MM.1S (cell line): Measurements from ENCODE around the gene WHRN.

Source experiments
- DNase-seq: peaks from one replicate; pipeline ENCODE4 v3.0.0-alpha.2; 2015
- H2AFZ ChIP-seq: fragments of 300-600 bp; sonication (generic); 2 replicates; pipeline ENCODE4 v1.6.0; 2016; ENCODE audit warnings: antibody characterized with exemption, low read length
- H3F3A ChIP-seq: fragments of 300-600 bp; sonication (generic); 2 replicates; pipeline ENCODE4 v1.6.1; 2016; ENCODE audit warnings: mild to moderate bottlenecking, antibody characterized with exemption, low read length, moderate library complexity, mixed read lengths; ENCODE audit not compliant: insufficient read depth
- H3K27ac ChIP-seq: fragments of 300-600 bp; sonication (generic); 2 replicates; pipeline ENCODE4 v1.5.1; 2016; ENCODE audit warnings: mild to moderate bottlenecking, low read length
- H3K27me3 ChIP-seq: fragments of 300-600 bp; sonication (generic); replicated peaks from 2 replicates; pipeline ENCODE4 v1.6.0; 2016; ENCODE audit warnings: low read length; ENCODE audit not compliant: insufficient read depth
- H3K36me3 ChIP-seq: fragments of 300-600 bp; sonication (generic); replicated peaks from 2 replicates; pipeline ENCODE4 v1.6.1; 2016; ENCODE audit warnings: mild to moderate bottlenecking, low read length, mixed read lengths; ENCODE audit not compliant: insufficient read depth
- H3K4me1 ChIP-seq: fragments of 300-600 bp; sonication (generic); 2 replicates; pipeline ENCODE4 v1.6.1; 2016; ENCODE audit warnings: low read length, mixed read lengths
- H3K4me2 ChIP-seq: fragments of 300-600 bp; sonication (generic); 2 replicates; pipeline ENCODE4 v1.6.0; 2016; ENCODE audit warnings: low read depth, low read length
- H3K4me3 ChIP-seq: fragments of 300-600 bp; sonication (generic); 2 replicates; pipeline ENCODE4 v1.5.1; 2016; ENCODE audit warnings: low read length, mixed read lengths
- H3K79me2 ChIP-seq: fragments of 300-600 bp; sonication (generic); 2 replicates; pipeline ENCODE4 v1.6.1; 2016; ENCODE audit warnings: mixed run types, low read length, mixed read lengths
- H3K9ac ChIP-seq: fragments of 300-600 bp; sonication (generic); 2 replicates; pipeline ENCODE4 v1.6.1; 2016; ENCODE audit warnings: low read length, mixed read lengths
- H3K9me2 ChIP-seq: fragments of 300-600 bp; sonication (generic); replicated peaks from 2 replicates; pipeline ENCODE4 v1.6.1; 2016; ENCODE audit warnings: mild to moderate bottlenecking, low read length, mixed read lengths; ENCODE audit not compliant: insufficient read depth
- H3K9me3 ChIP-seq: fragments of 300-600 bp; sonication (generic); replicated peaks from 2 replicates; pipeline ENCODE4 v1.6.1; 2016; ENCODE audit warnings: mild to moderate bottlenecking, low read length, mixed read lengths; ENCODE audit not compliant: insufficient read depth
- H4K20me1 ChIP-seq: fragments of 300-600 bp; sonication (generic); 2 replicates; pipeline ENCODE4 v1.6.1; 2016; ENCODE audit warnings: mild to moderate bottlenecking, low read length, moderate library complexity, mixed read lengths; ENCODE audit not compliant: insufficient read depth
- CTCF ChIP-seq: fragments of 300-600 bp; sonication (generic); IDR thresholded peaks from 2 replicates; pipeline ENCODE4 v1.5.1; 2016; ENCODE audit warnings: antibody characterized with exemption, low read length, mixed read lengths
- EZH2 ChIP-seq: fragments of 300-600 bp; sonication (generic); optimal IDR thresholded peaks from 2 replicates; pipeline ENCODE3; 2017; ENCODE audit warnings: low read depth, mild to moderate bottlenecking, antibody characterized with exemption, low read length, mixed read lengths
- EZH2phosphoT487 ChIP-seq: fragments of 300-600 bp; sonication (generic); IDR thresholded peaks from 2 replicates; pipeline ENCODE4 v1.6.1; 2018; ENCODE audit warnings: antibody characterized with exemption, low read length

The WHRN gene

GRCh38 chr9:114417511-114417910, 87.8 kb downstream of the WHRN start:
- no peaks in the 10 kb centered on the region for H3K9me3 ChIP-seq
- DNase-seq = no peak
- no peaks in the 10 kb centered on the region for H3K36me3 ChIP-seq
- H3K79me2 ChIP-seq = no peaks in the 10 kb centered on the region
- no peaks in the 10 kb centered on the region for H3F3A ChIP-seq
- no peak overlapping the region for H3K4me2 ChIP-seq
- no peak overlapping the region for H3K4me3 ChIP-seq
- TF ChIP-seq EZH2phosphoT487 = no peak
- TF ChIP-seq CTCF = no peak
- TF ChIP-seq EZH2 = no peak
- H3K27me3 ChIP-seq = no peaks in the 10 kb centered on the region
- no peak overlapping the region for H3K27ac ChIP-seq
- H3K9me2 ChIP-seq = no peaks in the 10 kb centered on the region
- no peaks in the 10 kb centered on the region for H3K4me1 ChIP-seq
- no peaks in the 10 kb centered on the region for H4K20me1 ChIP-seq
- H2AFZ ChIP-seq = no peak overlapping the region
- no peak overlapping the region for H3K9ac ChIP-seq

GRCh38 chr9:114416906-114417305, 88.4 kb downstream of the WHRN start:
- DNase-seq = no peak
- Histone ChIP-seq H3K27ac (no peak overlapping the region), H3K9me3 (no peaks in the 10 kb centered on the region), H3F3A (no peaks in the 10 kb centered on the region), H3K9ac (no peak overlapping the region), H3K79me2 (no peaks in the 10 kb centered on the region), H3K36me3 (no peaks in the 10 kb centered on the region), H3K9me2 (no peaks in the 10 kb centered on the region), H3K4me3 (no peak overlapping the region), H2AFZ (no peak overlapping the region), H3K4me2 (no peak overlapping the region), H3K4me1 (no peaks in the 10 kb centered on the region), H4K20me1 (no peaks in the 10 kb centered on the region), H3K27me3 (no peaks in the 10 kb centered on the region)
- TF ChIP-seq EZH2phosphoT487 (no peak), EZH2 (no peak), CTCF (no peak)

GRCh38 chr9:114416290-114416689, 89.0 kb downstream of the WHRN start:
- H3K27ac ChIP-seq = no peak overlapping the region
- no peaks in the 10 kb centered on the region for H3K9me3 ChIP-seq
- no peaks in the 10 kb centered on the region for H3K27me3 ChIP-seq
- no peaks in the 10 kb centered on the region for H3K9me2 ChIP-seq
- H3K4me2 ChIP-seq = no peak overlapping the region
- H3K4me3 ChIP-seq = no peak overlapping the region
- H3K4me1 ChIP-seq = no peaks in the 10 kb centered on the region
- no peaks in the 10 kb centered on the region for H4K20me1 ChIP-seq
- no peak for TF ChIP-seq CTCF
- TF ChIP-seq EZH2 = no peak
- TF ChIP-seq EZH2phosphoT487 = no peak
- no peak for DNase-seq
- H3K9ac ChIP-seq = no peak overlapping the region
- no peak overlapping the region for H2AFZ ChIP-seq
- H3K36me3 ChIP-seq = no peaks in the 10 kb centered on the region
- no peaks in the 10 kb centered on the region for H3F3A ChIP-seq
- H3K79me2 ChIP-seq = no peaks in the 10 kb centered on the region

GRCh38 chr9:114414346-114414745, 90.9 kb downstream of the WHRN start:
- no peak overlapping the region for H3K4me2 ChIP-seq
- no peaks in the 10 kb centered on the region for H3K79me2 ChIP-seq
- H3K9ac ChIP-seq = no peak overlapping the region
- H4K20me1 ChIP-seq = no peaks in the 10 kb centered on the region
- H3K9me3 ChIP-seq = no peaks in the 10 kb centered on the region
- no peaks in the 10 kb centered on the region for H3K36me3 ChIP-seq
- H3K4me3 ChIP-seq = no peak overlapping the region
- no peak for TF ChIP-seq EZH2phosphoT487
- no peak for TF ChIP-seq EZH2
- no peak for TF ChIP-seq CTCF
- no peaks in the 10 kb centered on the region for H3F3A ChIP-seq
- no peak for DNase-seq
- no peak overlapping the region for H2AFZ ChIP-seq
- H3K4me1 ChIP-seq = no peaks in the 10 kb centered on the region
- no peak overlapping the region for H3K27ac ChIP-seq
- H3K9me2 ChIP-seq = no peaks in the 10 kb centered on the region
- H3K27me3 ChIP-seq = no peaks in the 10 kb centered on the region
